K562 treated with DMSO at 1 percent for 12 hours (cell line): ENCODE data around the gene LRIT3. TPM values are rescaled to one million over a fixed set of nuclear protein-coding genes. Genes with fewer than 3 reads are reported as not detected.

ENCODE experiments used
- total RNA-seq: library from RNA; unstranded; fragments of 300-600 nt; gene quantifications from 2 replicates; pipeline ENCODE4 v1.2.3, GENCODE V29; 2022; ENCODE audit not compliant: insufficient read depth

Gene LRIT3, protein sequence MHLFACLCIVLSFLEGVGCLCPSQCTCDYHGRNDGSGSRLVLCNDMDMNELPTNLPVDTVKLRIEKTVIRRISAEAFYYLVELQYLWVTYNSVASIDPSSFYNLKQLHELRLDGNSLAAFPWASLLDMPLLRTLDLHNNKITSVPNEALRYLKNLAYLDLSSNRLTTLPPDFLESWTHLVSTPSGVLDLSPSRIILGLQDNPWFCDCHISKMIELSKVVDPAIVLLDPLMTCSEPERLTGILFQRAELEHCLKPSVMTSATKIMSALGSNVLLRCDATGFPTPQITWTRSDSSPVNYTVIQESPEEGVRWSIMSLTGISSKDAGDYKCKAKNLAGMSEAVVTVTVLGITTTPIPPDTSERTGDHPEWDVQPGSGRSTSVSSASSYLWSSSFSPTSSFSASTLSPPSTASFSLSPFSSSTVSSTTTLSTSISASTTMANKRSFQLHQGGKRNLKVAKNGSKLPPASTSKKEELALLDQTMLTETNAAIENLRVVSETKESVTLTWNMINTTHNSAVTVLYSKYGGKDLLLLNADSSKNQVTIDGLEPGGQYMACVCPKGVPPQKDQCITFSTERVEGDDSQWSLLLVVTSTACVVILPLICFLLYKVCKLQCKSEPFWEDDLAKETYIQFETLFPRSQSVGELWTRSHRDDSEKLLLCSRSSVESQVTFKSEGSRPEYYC
- not detected in 2 replicates for total RNA-seq

DNA sequence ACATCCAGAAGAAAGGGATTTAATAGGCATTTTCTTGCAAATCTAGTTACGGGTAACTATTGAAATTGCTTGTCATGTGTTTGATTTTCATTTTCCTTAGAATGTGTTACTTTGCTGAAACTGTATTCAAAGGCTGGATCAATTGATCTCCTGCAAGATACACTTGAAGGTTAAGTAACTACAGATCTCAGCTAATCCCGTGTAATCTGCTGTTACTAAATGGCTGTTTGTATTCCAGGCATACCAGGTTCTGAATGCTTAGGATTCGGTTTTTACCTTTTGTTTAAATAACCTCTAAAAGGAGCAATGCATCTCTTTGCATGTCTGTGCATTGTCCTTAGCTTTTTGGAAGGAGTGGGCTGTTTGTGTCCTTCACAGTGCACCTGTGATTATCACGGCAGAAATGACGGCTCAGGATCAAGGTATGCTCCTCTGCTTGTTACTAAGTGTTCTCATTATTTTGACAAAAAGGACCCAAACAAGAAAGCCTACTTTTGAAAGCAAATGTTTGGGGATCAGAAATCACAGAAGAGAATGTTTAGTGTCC is at the start of gene LRIT3:
LRIT3 (plus strand) TSS at position 212 of the 547 bp plus-strand sequence; CDS start at position 307, 95 bp downstream.

DNA sequence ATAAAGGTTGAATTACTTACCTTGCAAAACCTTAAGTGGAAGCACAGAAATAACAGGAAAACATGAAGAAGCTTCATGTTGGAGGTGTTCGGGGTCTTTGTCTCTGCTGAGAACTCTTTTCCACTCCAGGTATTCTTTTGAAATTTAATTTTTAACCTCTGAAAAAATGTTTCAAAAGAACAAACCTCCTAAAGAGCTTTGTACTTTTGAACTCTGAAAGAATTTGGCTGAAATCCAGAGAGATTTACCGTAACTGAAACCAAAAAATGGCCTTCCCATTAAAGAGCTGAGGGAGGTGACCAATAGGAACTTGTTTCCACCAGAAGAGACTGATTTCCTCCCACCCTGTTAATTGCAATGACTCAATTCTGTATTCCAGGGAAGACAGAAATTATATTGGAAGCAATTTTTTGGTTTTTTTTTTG is 46.0 kb upstream of the LRIT3 start, which contains the start of gene CFI:
CFI (minus strand) TSS at position 105 of the 425 bp plus-strand sequence; CDS start at position 77, 28 bp downstream.

DNA sequence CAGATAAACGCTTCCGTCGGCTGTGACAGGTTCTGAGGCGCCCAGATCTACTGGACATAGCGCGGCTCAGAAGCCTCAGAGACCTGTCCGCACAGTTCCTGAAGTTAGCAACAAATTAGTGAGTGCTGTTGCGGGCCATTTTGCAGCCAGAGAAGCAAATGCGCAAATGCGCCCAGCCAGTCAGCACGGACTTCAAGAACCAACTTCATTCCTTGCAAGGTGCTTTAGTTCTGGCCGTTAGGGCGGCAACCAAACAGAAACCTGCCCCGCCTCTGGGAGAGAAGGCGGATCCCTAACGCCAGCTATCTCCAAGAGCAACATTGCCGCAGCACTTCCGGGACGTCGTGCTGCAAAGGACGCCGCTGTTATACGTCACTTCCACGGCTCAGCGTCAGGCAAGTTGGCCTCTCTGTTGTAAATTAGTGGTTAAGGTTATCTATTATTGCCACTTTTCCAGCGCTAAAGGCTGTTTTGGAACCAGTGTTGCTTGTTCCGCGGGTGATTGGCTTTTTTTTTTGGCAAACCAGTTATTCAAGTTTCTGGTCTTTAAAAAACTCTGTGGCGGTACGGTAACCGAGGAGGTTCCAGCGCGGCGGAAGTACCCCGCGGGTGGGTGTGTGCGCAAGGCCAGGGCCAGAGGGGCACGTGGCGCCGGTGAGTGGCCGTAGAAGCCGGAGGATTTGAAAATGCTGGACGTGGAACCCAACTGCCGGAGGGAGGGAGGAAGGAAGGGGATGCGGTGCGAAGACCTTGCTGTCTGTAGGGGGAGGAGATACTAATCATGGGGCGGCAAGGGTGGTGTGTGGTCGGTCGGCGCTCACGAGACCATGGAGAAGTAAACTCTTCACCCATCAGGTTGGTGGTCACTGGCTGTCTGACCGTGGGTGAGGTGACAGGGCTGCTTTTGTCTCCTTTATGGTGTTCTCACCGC is 32.5 kb upstream of the LRIT3 start, which contains the start of gene GAR1:
GAR1 (plus strand) TSS at position 612 of the 931 bp plus-strand sequence. CDS start 403 bp downstream, outside the sequence.

DNA sequence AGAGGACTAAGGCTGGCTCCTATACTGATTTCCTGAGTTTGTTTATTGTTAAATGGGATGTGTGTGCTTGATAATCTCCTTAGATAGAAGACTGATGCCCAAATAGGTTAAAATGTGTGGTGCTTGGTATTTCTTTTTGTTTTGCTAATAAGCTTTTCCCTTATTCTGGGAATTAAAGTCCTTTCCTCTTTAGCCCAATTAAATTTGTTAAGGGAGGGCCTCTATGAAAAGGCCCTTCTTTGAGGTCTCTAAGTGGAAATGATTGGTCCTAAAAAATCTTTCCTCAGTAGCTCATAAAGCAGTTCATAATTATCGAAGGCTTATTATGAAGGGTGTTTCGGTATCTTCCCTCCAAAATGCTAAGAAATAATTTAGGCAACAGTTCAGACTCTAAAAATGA is 20.2 kb upstream of the LRIT3 start, which contains the start of gene RRH:
RRH (plus strand) TSS at position 301 of the 400 bp plus-strand sequence; CDS start at position 357, 56 bp downstream.

DNA sequence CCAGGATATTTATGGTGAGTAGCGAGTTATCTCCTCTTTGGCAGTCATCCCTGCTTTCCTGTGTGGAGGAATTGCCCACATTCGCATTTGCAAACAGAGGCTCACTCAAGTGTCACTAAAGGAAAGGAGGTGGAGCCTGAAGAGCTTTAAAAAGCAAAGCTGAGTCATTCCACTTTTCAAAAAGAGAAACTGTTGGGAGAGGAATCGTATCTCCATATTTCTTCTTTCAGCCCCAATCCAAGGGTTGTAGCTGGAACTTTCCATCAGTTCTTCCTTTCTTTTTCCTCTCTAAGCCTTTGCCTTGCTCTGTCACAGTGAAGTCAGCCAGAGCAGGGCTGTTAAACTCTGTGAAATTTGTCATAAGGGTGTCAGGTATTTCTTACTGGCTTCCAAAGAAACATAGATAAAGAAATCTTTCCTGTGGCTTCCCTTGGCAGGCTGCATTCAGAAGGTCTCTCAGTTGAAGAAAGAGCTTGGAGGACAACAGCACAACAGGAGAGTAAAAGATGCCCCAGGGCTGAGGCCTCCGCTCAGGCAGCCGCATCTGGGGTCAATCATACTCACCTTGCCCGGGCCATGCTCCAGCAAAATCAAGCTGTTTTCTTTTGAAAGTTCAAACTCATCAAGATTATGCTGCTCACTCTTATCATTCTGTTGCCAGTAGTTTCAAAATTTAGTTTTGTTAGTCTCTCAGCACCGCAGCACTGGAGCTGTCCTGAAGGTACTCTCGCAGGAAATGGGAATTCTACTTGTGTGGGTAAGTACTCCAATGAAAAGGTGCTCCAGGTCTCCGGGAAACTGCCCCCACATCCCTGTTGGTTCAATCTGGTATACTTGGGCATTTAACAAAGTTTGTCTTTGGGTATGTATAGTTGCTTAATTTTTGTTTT is 65.0 kb downstream of the LRIT3 start, which contains the start of gene EGF:
EGF (plus strand) TSS at position 178 of the 890 bp plus-strand sequence; CDS start at position 631, 453 bp downstream.

Other genes starting within 250 kb of the LRIT3 start
- gene CASP6, start 144.7 kb upstream of the LRIT3 start, total RNA-seq, result 23.9 and 42.3 TPM in 2 replicates
- gene PLA2G12A, start 118.0 kb upstream of the LRIT3 start, total RNA-seq, result 17.5 and 29.0 TPM in 2 replicates
- gene CFI, start 46.1 kb upstream of the LRIT3 start, total RNA-seq, result 1.0 and 2.1 TPM in 2 replicates
- 11.8 and 17.7 TPM in 2 replicates for gene GAR1, start 32.3 kb upstream of the LRIT3 start, total RNA-seq
- gene RRH, start 20.1 kb upstream of the LRIT3 start, total RNA-seq, result not detected in 2 replicates
- gene EGF, start 64.8 kb downstream of the LRIT3 start, total RNA-seq, result 1.5 and 3.5 TPM in 2 replicates